Loucy (cell line): ENCODE measurements around the gene EHF.

Experiments
- H2AFZ ChIP-seq: fragments of 200-600 bp; sonication (generic); 2 replicates; pipeline ENCODE4 v1.6.0; 2016; ENCODE audit warnings: antibody characterized with exemption, mild to moderate bottlenecking, low read length, moderate library complexity
- H3F3A ChIP-seq: fragments of 200-600 bp; 2 replicates; pipeline ENCODE4 v1.6.0; 2016; ENCODE audit warnings: antibody characterized with exemption, low read depth, mild to moderate bottlenecking
- H3K27me3 ChIP-seq: fragments of 200-600 bp; sonication (generic); 2 replicates; pipeline ENCODE4 v1.6.1; 2014; ENCODE audit warnings: low read length, mild to moderate bottlenecking; ENCODE audit not compliant: insufficient read depth, poor library complexity, severe bottlenecking
- H3K36me3 ChIP-seq: fragments of 200-600 bp; sonication (generic); 2 replicates; pipeline ENCODE4 v1.6.1; 2016; ENCODE audit warnings: low read length; ENCODE audit not compliant: insufficient read depth
- H3K4me1 ChIP-seq: fragments of 200-600 bp; sonication (generic); 2 replicates; pipeline ENCODE4 v1.5.1; 2014; ENCODE audit warnings: low read length, mild to moderate bottlenecking; ENCODE audit not compliant: insufficient read depth, poor library complexity, severe bottlenecking
- H3K4me2 ChIP-seq: fragments of 200-600 bp; sonication (generic); 2 replicates; pipeline ENCODE4 v1.6.0; 2014; ENCODE audit warnings: antibody characterized with exemption, low read length, low read depth, mild to moderate bottlenecking; ENCODE audit not compliant: poor library complexity, severe bottlenecking
- H3K4me3 ChIP-seq: fragments of 200-600 bp; sonication (generic); 2 replicates; pipeline ENCODE4 v1.5.1; 2014; ENCODE audit warnings: low read length, mild to moderate bottlenecking, mixed read lengths; ENCODE audit not compliant: poor library complexity, severe bottlenecking
- H3K79me2 ChIP-seq: fragments of 200-600 bp; sonication (generic); 2 replicates; pipeline ENCODE4 v1.6.1; 2014; ENCODE audit warnings: low read length; ENCODE audit not compliant: insufficient read depth
- H3K9ac ChIP-seq: fragments of 200-600 bp; sonication (generic); 2 replicates; pipeline ENCODE4 v1.6.0; 2014; ENCODE audit warnings: mild to moderate bottlenecking, low read depth, low read length, moderate library complexity; ENCODE audit not compliant: poor library complexity, severe bottlenecking
- H3K9me2 ChIP-seq: fragments of 200-600 bp; sonication (generic); replicated peaks from 2 replicates; pipeline ENCODE4 v1.6.1; 2016; ENCODE audit warnings: low read depth, low read length, mixed read lengths
- H3K9me3 ChIP-seq: fragments of 200-600 bp; sonication (generic); 2 replicates; pipeline ENCODE4 v1.6.1; 2014; ENCODE audit warnings: mild to moderate bottlenecking, antibody characterized with exemption, low read length, low read depth; ENCODE audit not compliant: insufficient read depth
- H4K20me1 ChIP-seq: fragments of 200-600 bp; sonication (generic); 2 replicates; pipeline ENCODE4 v1.6.0; 2014; ENCODE audit warnings: antibody characterized with exemption, low read length, mild to moderate bottlenecking; ENCODE audit not compliant: insufficient read depth, poor library complexity, severe bottlenecking
- EZH2phosphoT487 ChIP-seq: fragments of 200-600 bp; IDR thresholded peaks from 2 replicates; pipeline ENCODE4 v1.6.1; 2018; ENCODE audit warnings: antibody characterized with exemption, mild to moderate bottlenecking, moderate library complexity, borderline replicate concordance
- TF ChIP-seq, protein P1 (sequence below): fragments of 200-600 bp; sonication (generic); conservative IDR thresholded peaks from 2 replicates; pipeline ENCODE4 v1.5.1; 2014; ENCODE audit warnings: mild to moderate bottlenecking, antibody characterized with exemption, low read length

EHF gene

GRCh38 chr11:34671117-34671516, 50.2 kb downstream of the EHF start:
- TF ChIP-seq EZH2phosphoT487 = no peak
- TF ChIP-seq, protein P1, sequence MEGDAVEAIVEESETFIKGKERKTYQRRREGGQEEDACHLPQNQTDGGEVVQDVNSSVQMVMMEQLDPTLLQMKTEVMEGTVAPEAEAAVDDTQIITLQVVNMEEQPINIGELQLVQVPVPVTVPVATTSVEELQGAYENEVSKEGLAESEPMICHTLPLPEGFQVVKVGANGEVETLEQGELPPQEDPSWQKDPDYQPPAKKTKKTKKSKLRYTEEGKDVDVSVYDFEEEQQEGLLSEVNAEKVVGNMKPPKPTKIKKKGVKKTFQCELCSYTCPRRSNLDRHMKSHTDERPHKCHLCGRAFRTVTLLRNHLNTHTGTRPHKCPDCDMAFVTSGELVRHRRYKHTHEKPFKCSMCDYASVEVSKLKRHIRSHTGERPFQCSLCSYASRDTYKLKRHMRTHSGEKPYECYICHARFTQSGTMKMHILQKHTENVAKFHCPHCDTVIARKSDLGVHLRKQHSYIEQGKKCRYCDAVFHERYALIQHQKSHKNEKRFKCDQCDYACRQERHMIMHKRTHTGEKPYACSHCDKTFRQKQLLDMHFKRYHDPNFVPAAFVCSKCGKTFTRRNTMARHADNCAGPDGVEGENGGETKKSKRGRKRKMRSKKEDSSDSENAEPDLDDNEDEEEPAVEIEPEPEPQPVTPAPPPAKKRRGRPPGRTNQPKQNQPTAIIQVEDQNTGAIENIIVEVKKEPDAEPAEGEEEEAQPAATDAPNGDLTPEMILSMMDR = no peak
- Histone ChIP-seq H3K36me3 (no peaks in the 10 kb centered on the region), H3K79me2 (no peaks in the 10 kb centered on the region), H3K9ac (no peak overlapping the region), H3K4me2 (no peak overlapping the region), H3K9me2 (no peaks in the 10 kb centered on the region), H3F3A (no peaks in the 10 kb centered on the region), H3K27me3 (no peaks in the 10 kb centered on the region), H2AFZ (no peak overlapping the region), H3K4me1 (no peaks in the 10 kb centered on the region), H3K4me3 (no peak overlapping the region), H4K20me1 (no peaks in the 10 kb centered on the region), H3K9me3 (no peaks in the 10 kb centered on the region)

DNA sequence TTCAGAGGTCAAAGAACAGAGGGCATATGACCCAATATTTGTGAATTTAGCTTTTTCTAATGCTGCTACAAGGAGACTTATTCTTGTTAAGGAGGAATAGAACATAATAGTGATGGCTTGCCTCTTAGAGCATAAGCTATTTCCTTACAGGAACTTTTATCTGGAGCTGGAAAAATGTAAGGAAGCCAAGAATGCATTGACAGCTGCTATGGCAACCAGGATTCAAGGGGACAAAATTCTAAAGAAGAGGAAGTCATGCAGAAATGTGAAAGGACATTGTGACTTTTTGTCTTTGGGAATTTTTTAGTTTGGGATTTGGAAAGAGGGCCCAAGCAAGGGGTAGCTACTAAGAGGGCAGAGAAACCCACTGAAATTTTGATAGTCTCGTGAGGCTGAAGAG, 51.1 kb downstream of the EHF start:
- H3K36me3 ChIP-seq = no peaks in the 10 kb centered on the region
- H3K9me3 ChIP-seq = no peaks in the 10 kb centered on the region
- no peaks in the 10 kb centered on the region for H3K9me2 ChIP-seq
- H3K4me3 ChIP-seq = no peak overlapping the region
- no peak for TF ChIP-seq EZH2phosphoT487
- TF ChIP-seq, protein P1 = no peak
- H3F3A ChIP-seq = no peaks in the 10 kb centered on the region
- no peaks in the 10 kb centered on the region for H3K27me3 ChIP-seq
- H3K79me2 ChIP-seq = no peaks in the 10 kb centered on the region
- H4K20me1 ChIP-seq = no peaks in the 10 kb centered on the region
- no peak overlapping the region for H3K4me2 ChIP-seq
- no peaks in the 10 kb centered on the region for H3K4me1 ChIP-seq
- H2AFZ ChIP-seq = no peak overlapping the region
- no peak overlapping the region for H3K9ac ChIP-seq

GRCh38 chr11:34674038-34674437, 53.1 kb downstream of the EHF start:
- Histone ChIP-seq H2AFZ (no peak overlapping the region), H3K9me3 (no peaks in the 10 kb centered on the region)

More at GRCh38 chr11:34674038-34674437, 53.1 kb downstream of the EHF start:
- H3F3A ChIP-seq = no peaks in the 10 kb centered on the region
- H3K27me3 ChIP-seq = no peaks in the 10 kb centered on the region
- H4K20me1 ChIP-seq = no peaks in the 10 kb centered on the region
- no peaks in the 10 kb centered on the region for H3K79me2 ChIP-seq
- TF ChIP-seq, protein P1 = no peak
- no peak for TF ChIP-seq EZH2phosphoT487
- no peak overlapping the region for H3K9ac ChIP-seq
- no peak overlapping the region for H3K4me3 ChIP-seq
- no peak overlapping the region for H3K4me2 ChIP-seq
- H3K9me2 ChIP-seq = no peaks in the 10 kb centered on the region
- H3K4me1 ChIP-seq = no peaks in the 10 kb centered on the region
- H3K36me3 ChIP-seq = no peaks in the 10 kb centered on the region
